Type B pancreatic cell (in vitro differentiated cells): ENCODE measurements around the gene PLGLB2. TPM values are rescaled to one million over a fixed set of nuclear protein-coding genes. Genes with fewer than 3 reads are reported as not detected.
"Not testable (repeated sequence)": the region's sequence is repeated elsewhere in the genome, so short reads cannot be mapped to it uniquely, and the experiment has no call there.

Experiments
- DNase-seq: peaks from one replicate; pipeline ENCODE4 v3.0.0; 2021; ENCODE audit warnings: mixed read lengths; ENCODE audit not compliant: unreplicated experiment; ENCODE audit errors: extremely low spot score
- H3K27ac Mint-ChIP-seq: 2 replicates; pipeline ENCODE4 v1.8.0; 2021; ENCODE audit warnings: mild to moderate bottlenecking, mixed read lengths
- H3K27me3 Mint-ChIP-seq: 2 replicates; pipeline ENCODE4 v1.8.0; 2021; ENCODE audit warnings: mixed read lengths
- H3K36me3 Mint-ChIP-seq: 2 replicates; pipeline ENCODE4 v1.8.0; 2021; ENCODE audit warnings: mixed read lengths
- H3K4me1 Mint-ChIP-seq: one replicate; pipeline ENCODE4 v1.8.0; 2021; ENCODE audit warnings: mixed read lengths; ENCODE audit not compliant: unreplicated experiment
- H3K4me3 Mint-ChIP-seq: 2 replicates; pipeline ENCODE4 v1.8.0; 2021; ENCODE audit warnings: mild to moderate bottlenecking, mixed read lengths
- H3K9me3 Mint-ChIP-seq: 2 replicates; pipeline ENCODE4 v1.8.0; 2021; ENCODE audit warnings: mixed read lengths
- long read RNA-seq: library from polyadenylated mRNA; unstranded; transcript quantifications from one replicate; pipeline ENCODE4 v2.0.0, GENCODE V29; 2020
- total RNA-seq: library from RNA; stranded (reverse); gene quantifications from 2 replicates; pipeline ENCODE4 v1.2.1, GENCODE V29; 2021; ENCODE audit warnings: low replicate concordance

PLGLB2 gene
- total RNA-seq, result 3.4 and 5.1 TPM in 2 replicates
- long read RNA-seq, partial matches to known transcripts, result 0 of 1 reads
- long read RNA-seq, other reads (novel, unspliced or antisense), result 1 of 1 reads

- H3K9me3 Mint-ChIP-seq, H3K27me3 Mint-ChIP-seq, H3K4me3 Mint-ChIP-seq, DNase-seq, H3K36me3 Mint-ChIP-seq, H3K4me1 Mint-ChIP-seq, H3K27ac Mint-ChIP-seq: not testable (repeated sequence)
Observed at GRCh38 chr2:87747791-87748190, at the start of gene PLGLB2. PLGLB2 (plus strand) TSS chr2:87748087; CDS start chr2:87748154, 67 bp downstream.

GRCh38 chr2:87704572-87705323 lies 43.1 kb upstream of the PLGLB2 start:
- not testable (repeated sequence) for H3K4me1 Mint-ChIP-seq, H3K36me3 Mint-ChIP-seq, DNase-seq, H3K9me3 Mint-ChIP-seq, H3K27ac Mint-ChIP-seq, H3K27me3 Mint-ChIP-seq, H3K4me3 Mint-ChIP-seq

- not testable (repeated sequence) for H3K4me1 Mint-ChIP-seq, H3K9me3 Mint-ChIP-seq, H3K27ac Mint-ChIP-seq, H3K27me3 Mint-ChIP-seq, H3K4me3 Mint-ChIP-seq, H3K36me3 Mint-ChIP-seq, DNase-seq
Observed at GRCh38 chr2:87708368-87708767, 39.5 kb upstream of the PLGLB2 start.

- H3K9me3 Mint-ChIP-seq, H3K27ac Mint-ChIP-seq, DNase-seq, H3K4me3 Mint-ChIP-seq, H3K36me3 Mint-ChIP-seq, H3K4me1 Mint-ChIP-seq, H3K27me3 Mint-ChIP-seq: not testable (repeated sequence)
Observed at GRCh38 chr2:87727940-87728599, 19.8 kb upstream of the PLGLB2 start.

GRCh38 chr2:87740928-87741327 lies 7.0 kb upstream of the PLGLB2 start:
- H3K27ac Mint-ChIP-seq, H3K9me3 Mint-ChIP-seq, H3K27me3 Mint-ChIP-seq, DNase-seq, H3K4me1 Mint-ChIP-seq, H3K4me3 Mint-ChIP-seq, H3K36me3 Mint-ChIP-seq: not testable (repeated sequence)

- DNase-seq, H3K4me1 Mint-ChIP-seq, H3K4me3 Mint-ChIP-seq, H3K27ac Mint-ChIP-seq, H3K27me3 Mint-ChIP-seq, H3K36me3 Mint-ChIP-seq, H3K9me3 Mint-ChIP-seq: not testable (repeated sequence)
Observed at GRCh38 chr2:87742393-87743108, 5.3 kb upstream of the PLGLB2 start.

- not testable (repeated sequence) for H3K36me3 Mint-ChIP-seq, H3K27me3 Mint-ChIP-seq, DNase-seq, H3K4me1 Mint-ChIP-seq, H3K27ac Mint-ChIP-seq, H3K4me3 Mint-ChIP-seq, H3K9me3 Mint-ChIP-seq
Observed at GRCh38 chr2:87743638-87744037, 4.2 kb upstream of the PLGLB2 start.

- not testable (repeated sequence) for H3K27me3 Mint-ChIP-seq, H3K4me3 Mint-ChIP-seq, DNase-seq, H3K36me3 Mint-ChIP-seq, H3K4me1 Mint-ChIP-seq, H3K27ac Mint-ChIP-seq, H3K9me3 Mint-ChIP-seq
Observed at GRCh38 chr2:87745353-87745951, 2.4 kb upstream of the PLGLB2 start.

- H3K4me1 Mint-ChIP-seq, H3K36me3 Mint-ChIP-seq, H3K4me3 Mint-ChIP-seq, H3K9me3 Mint-ChIP-seq, DNase-seq, H3K27me3 Mint-ChIP-seq, H3K27ac Mint-ChIP-seq: not testable (repeated sequence)
Observed at GRCh38 chr2:87748524-87748923, 637 bp downstream of the PLGLB2 start.

GRCh38 chr2:87750560-87750959 lies 2.7 kb downstream of the PLGLB2 start:
- H3K36me3 Mint-ChIP-seq, H3K9me3 Mint-ChIP-seq, H3K27ac Mint-ChIP-seq, H3K4me1 Mint-ChIP-seq, H3K4me3 Mint-ChIP-seq, DNase-seq, H3K27me3 Mint-ChIP-seq: not testable (repeated sequence)

- not testable (repeated sequence) for DNase-seq, H3K4me1 Mint-ChIP-seq, H3K4me3 Mint-ChIP-seq, H3K36me3 Mint-ChIP-seq, H3K9me3 Mint-ChIP-seq, H3K27me3 Mint-ChIP-seq, H3K27ac Mint-ChIP-seq
Observed at GRCh38 chr2:87754759-87755158, 6.9 kb downstream of the PLGLB2 start.
